Trophoblast cell (in vitro differentiated cells and primary cell): ENCODE measurements around the gene LEO1.

Source experiments
- DNase-seq, 2 donors: peaks; one replicate each; pipeline ENCODE4 v3.0.0-alpha.2; 2016
- H2AFZ ChIP-seq: 2 replicates; pipeline ENCODE4 v1.6.1; 2013; ENCODE audit warnings: low read length, moderate library complexity, mild to moderate bottlenecking; ENCODE audit not compliant: insufficient read depth, poor library complexity
- H2AK5ac ChIP-seq: 2 replicates; pipeline ENCODE4 v1.6.1; 2013; ENCODE audit warnings: mild to moderate bottlenecking, low read length
- H2BK120ac ChIP-seq: 2 replicates; pipeline ENCODE4 v1.6.1; 2013; ENCODE audit warnings: low read length, mild to moderate bottlenecking, moderate library complexity; ENCODE audit not compliant: insufficient read depth, poor library complexity
- H2BK12ac ChIP-seq: 2 replicates; pipeline ENCODE4 v1.6.1; 2013; ENCODE audit warnings: mild to moderate bottlenecking, low read length, moderate library complexity
- H2BK5ac ChIP-seq: 2 replicates; pipeline ENCODE4 v1.6.1; 2013; ENCODE audit warnings: low read length, low read depth, moderate library complexity, mild to moderate bottlenecking; ENCODE audit not compliant: poor library complexity
- H3K14ac ChIP-seq: 2 replicates; pipeline ENCODE4 v1.6.1; 2013; ENCODE audit warnings: mild to moderate bottlenecking, low read length
- H3K18ac ChIP-seq: 2 replicates; pipeline ENCODE4 v1.6.1; 2013; ENCODE audit warnings: mild to moderate bottlenecking, low read length
- H3K23ac ChIP-seq: 2 replicates; pipeline ENCODE4 v1.6.1; 2013; ENCODE audit warnings: low read length
- H3K27ac ChIP-seq: 2 replicates; pipeline ENCODE4 v1.5.1; 2013; ENCODE audit warnings: low read depth, mild to moderate bottlenecking, inconsistent platforms, low read length, moderate library complexity
- H3K27me3 ChIP-seq: 2 replicates; pipeline ENCODE4 v1.6.1; 2013; ENCODE audit warnings: inconsistent platforms, mild to moderate bottlenecking, low read length, moderate library complexity; ENCODE audit not compliant: insufficient read depth
- H3K36me3 ChIP-seq, 2 experiments: 1 replicate in 1 of 2; 2 replicates in 1 of 2; pipeline ENCODE4 v1.6.1; 2013; ENCODE audit warnings: low read length in 2 of 2, mild to moderate bottlenecking in 2 of 2, moderate library complexity in 1 of 2; ENCODE audit not compliant: insufficient read depth in 2 of 2, control insufficient read depth in 1 of 2
- H3K4ac ChIP-seq: 2 replicates; pipeline ENCODE4 v1.6.1; 2013; ENCODE audit warnings: low read depth, mild to moderate bottlenecking, low read length, moderate library complexity
- H3K4me1 ChIP-seq, 2 experiments: 1 replicate in 1 of 2; 2 replicates in 1 of 2; pipeline ENCODE4 v1.6.1; 2013; ENCODE audit warnings: low read length in 2 of 2, mild to moderate bottlenecking in 2 of 2, moderate library complexity in 1 of 2; ENCODE audit not compliant: insufficient read depth in 2 of 2, control insufficient read depth in 1 of 2
- H3K4me2 ChIP-seq: 2 replicates; pipeline ENCODE4 v1.6.1; 2013; ENCODE audit warnings: inconsistent platforms, mild to moderate bottlenecking, low read length, moderate library complexity
- H3K4me3 ChIP-seq: 2 replicates; pipeline ENCODE4 v1.5.1; 2013; ENCODE audit warnings: mild to moderate bottlenecking, low read depth, low read length, inconsistent platforms
- H3K79me1 ChIP-seq: one replicate; pipeline ENCODE4 v1.6.1; 2013; ENCODE audit warnings: low read length
- H3K79me2 ChIP-seq: 2 replicates; pipeline ENCODE4 v1.6.1; 2013; ENCODE audit warnings: low read length, mild to moderate bottlenecking; ENCODE audit not compliant: control insufficient read depth, insufficient read depth, poor library complexity
- H3K9ac ChIP-seq: 2 replicates; pipeline ENCODE4 v1.6.1; 2013; ENCODE audit warnings: mild to moderate bottlenecking, low read length
- H3K9me3 ChIP-seq: 2 replicates; pipeline ENCODE4 v1.6.1; 2013; ENCODE audit warnings: low read depth, mild to moderate bottlenecking, control low read depth, inconsistent platforms, low read length; ENCODE audit not compliant: insufficient read depth
- H4K12ac ChIP-seq: 2 replicates; pipeline ENCODE4 v1.6.1; 2013; ENCODE audit warnings: low read depth, mild to moderate bottlenecking, low read length, moderate library complexity
- H4K8ac ChIP-seq: 2 replicates; pipeline ENCODE4 v1.6.1; 2013; ENCODE audit warnings: low read depth, mild to moderate bottlenecking, low read length, moderate library complexity
- H4K91ac ChIP-seq: one replicate; pipeline ENCODE4 v1.6.1; 2013; ENCODE audit warnings: low read depth, mild to moderate bottlenecking, low read length, moderate library complexity
- WGBS: extraction: QIAGEN DNeasy Blood & Tissue Kit; methylation state at CpG from one replicate; pipeline ENCODE4 v1.1.7; 2013; ENCODE audit warnings: missing lambda C conversion rate; ENCODE audit not compliant: insufficient read length, insufficient coverage; ENCODE audit errors: extremely low coverage; 5-methylcytosine and 5-hydroxymethylcytosine counted together

Gene LEO1

GRCh38 chr15:51965691-51966090, 5.9 kb downstream of the LEO1 start:
- no peak overlapping the region for H4K91ac ChIP-seq
- no peak overlapping the region for H3K4ac ChIP-seq
- H2AK5ac ChIP-seq: no peak overlapping the region
- no peaks in the 10 kb centered on the region for H3K27me3 ChIP-seq
- H4K8ac ChIP-seq: no peak overlapping the region
- no peak overlapping the region for H3K4me3 ChIP-seq
- H3K18ac ChIP-seq: no peak overlapping the region
- H3K9ac ChIP-seq: no peak overlapping the region
- no peaks in the 10 kb centered on the region for H3K9me3 ChIP-seq
- H3K27ac ChIP-seq: no peak overlapping the region
- H3K4me2 ChIP-seq: no peak overlapping the region
- no peak overlapping the region for H2AFZ ChIP-seq
- H4K12ac ChIP-seq: no peak overlapping the region
- DNase-seq: no peak
- H3K23ac ChIP-seq: no peak overlapping the region
- no peaks in the 10 kb centered on the region for H3K79me1 ChIP-seq
- H3K14ac ChIP-seq: no peak overlapping the region
- peaks cover 9 to 15% of the 10 kb centered on the region in 2 experiments for H3K36me3 ChIP-seq
- no peak overlapping the region for H2BK5ac ChIP-seq
- no CpG with 5 or more reads among the region's 4 CpGs for WGBS
- H3K79me2 ChIP-seq: no peaks in the 10 kb centered on the region
- no peak overlapping the region for H2BK12ac ChIP-seq
- no peak overlapping the region for H2BK120ac ChIP-seq
- H3K4me1 ChIP-seq: peaks cover 0 to under 1% of the 10 kb centered on the region in 2 experiments

GRCh38 chr15:51955504-51955903, 16.1 kb downstream of the LEO1 start:
- Histone ChIP-seq H3K4ac (no peak overlapping the region), H3K18ac (no peak overlapping the region), H3K27ac (no peak overlapping the region), H3K14ac (no peak overlapping the region), H3K27me3 (no peaks in the 10 kb centered on the region), H2AK5ac (no peak overlapping the region), H3K79me1 (no peaks in the 10 kb centered on the region), H3K9me3 (no peaks in the 10 kb centered on the region), H3K9ac (no peak overlapping the region), H3K36me3 (peaks cover 24 to 38% of the 10 kb centered on the region in 2 experiments), H3K4me3 (no peak overlapping the region), H4K12ac (no peak overlapping the region), H3K4me1 (no peaks in the 10 kb centered on the region), H3K79me2 (no peaks in the 10 kb centered on the region), H3K4me2 (no peak overlapping the region), H2BK120ac (no peak overlapping the region), H4K8ac (no peak overlapping the region), H2BK12ac (no peak overlapping the region), H2AFZ (no peak overlapping the region), H3K23ac (no peak overlapping the region), H2BK5ac (no peak overlapping the region), H4K91ac (no peak overlapping the region)
- DNase-seq: no peak
- no CpG with 5 or more reads among the region's 3 CpGs for WGBS

- H3K79me1 ChIP-seq: no peaks in the 10 kb centered on the region
- no peaks in the 10 kb centered on the region for H3K27me3 ChIP-seq
- no peak overlapping the region for H4K8ac ChIP-seq
- H3K4me2 ChIP-seq: no peak overlapping the region
- H3K18ac ChIP-seq: no peak overlapping the region
- no CpG with 5 or more reads among the region's 3 CpGs for WGBS
- H3K9ac ChIP-seq: no peak overlapping the region
- H4K91ac ChIP-seq: no peak overlapping the region
- no peak overlapping the region for H3K23ac ChIP-seq
- H3K14ac ChIP-seq: no peak overlapping the region
- no peak overlapping the region for H3K27ac ChIP-seq
- no peak overlapping the region for H4K12ac ChIP-seq
- H3K4me3 ChIP-seq: no peak overlapping the region
- H2BK5ac ChIP-seq: no peak overlapping the region
- H3K9me3 ChIP-seq: no peaks in the 10 kb centered on the region
- no peak for DNase-seq
- H2BK12ac ChIP-seq: no peak overlapping the region
- no peak overlapping the region for H2AK5ac ChIP-seq
- H3K4ac ChIP-seq: no peak overlapping the region
- H3K36me3 ChIP-seq: peaks cover 30 to 47% of the 10 kb centered on the region in 2 experiments
- H2AFZ ChIP-seq: no peak overlapping the region
- H2BK120ac ChIP-seq: no peak overlapping the region
- no peaks in the 10 kb centered on the region for H3K4me1 ChIP-seq
- no peaks in the 10 kb centered on the region for H3K79me2 ChIP-seq
Observed at GRCh38 chr15:51952805-51953204, 18.8 kb downstream of the LEO1 start.

- no peaks in the 10 kb centered on the region for H3K4me1 ChIP-seq
Observed at GRCh38 chr15:51947124-51947523, 24.5 kb downstream of the LEO1 start.

More at GRCh38 chr15:51947124-51947523, 24.5 kb downstream of the LEO1 start:
- no peak overlapping the region for H3K9ac ChIP-seq
- H3K4ac ChIP-seq: no peak overlapping the region
- no peak overlapping the region for H3K18ac ChIP-seq
- H3K4me2 ChIP-seq: no peak overlapping the region
- DNase-seq: no peak
- H3K14ac ChIP-seq: no peak overlapping the region
- H2BK12ac ChIP-seq: no peak overlapping the region
- no peaks in the 10 kb centered on the region for H3K9me3 ChIP-seq
- H2AK5ac ChIP-seq: no peak overlapping the region
- H4K12ac ChIP-seq: no peak overlapping the region
- H3K4me3 ChIP-seq: no peak overlapping the region
- no peaks in the 10 kb centered on the region for H3K27me3 ChIP-seq
- H3K27ac ChIP-seq: no peak overlapping the region
- H3K79me1 ChIP-seq: no peaks in the 10 kb centered on the region
- H4K8ac ChIP-seq: no peak overlapping the region
- H4K91ac ChIP-seq: no peak overlapping the region
- no CpG with 5 or more reads among the region's 2 CpGs for WGBS
- no peak overlapping the region for H2BK120ac ChIP-seq
- H3K36me3 ChIP-seq: peaks cover 23 to 41% of the 10 kb centered on the region in 2 experiments
- no peaks in the 10 kb centered on the region for H3K79me2 ChIP-seq
- H3K23ac ChIP-seq: no peak overlapping the region
- no peak overlapping the region for H2AFZ ChIP-seq
- no peak overlapping the region for H2BK5ac ChIP-seq
